Activated CD8-positive, alpha-beta memory T cell treated with anti-CD3 and anti-CD28 coated beads for 1 hour (primary cell): Measurements from ENCODE around the gene NAXD.
"Not testable (repeated sequence)": the region's sequence is repeated elsewhere in the genome, so short reads cannot be mapped to it uniquely, and the experiment has no call there.

Experiments
- DNase-seq, 2 donors: peaks; one replicate each; pipeline ENCODE4 v3.0.0-alpha.2; 2020; ENCODE audit warnings: low read depth in 1 of 2; ENCODE audit errors: extremely low read depth in 1 of 2

Gene NAXD

GRCh38 chr13:110627761-110628476 is 12.6 kb downstream of the NAXD start:
- no peak for DNase-seq

GRCh38 chr13:110628477-110628793 is 13.1 kb downstream of the NAXD start:
- DNase-seq = no peak

- no peak for DNase-seq
Observed at GRCh38 chr13:110628952-110629701, 13.8 kb downstream of the NAXD start.

- DNase-seq = no peak
Observed at GRCh38 chr13:110629735-110630134, 14.4 kb downstream of the NAXD start.

- DNase-seq = no peak
Observed at GRCh38 chr13:110630566-110631119, 15.3 kb downstream of the NAXD start.

- not testable (repeated sequence) for DNase-seq
Observed at GRCh38 chr13:110632255-110632654, 16.9 kb downstream of the NAXD start.

GRCh38 chr13:110633776-110634175 is 18.4 kb downstream of the NAXD start:
- no peak for DNase-seq

GRCh38 chr13:110634558-110634957 is 19.2 kb downstream of the NAXD start:
- DNase-seq = no peak

GRCh38 chr13:110635405-110636002 is 20.2 kb downstream of the NAXD start:
- no peak for DNase-seq

GRCh38 chr13:110636053-110636475 is 20.7 kb downstream of the NAXD start:
- no peak for DNase-seq

GRCh38 chr13:110636701-110637201 is 21.4 kb downstream of the NAXD start:
- DNase-seq = no peak

- no peak for DNase-seq
Observed at GRCh38 chr13:110637275-110637674, 21.9 kb downstream of the NAXD start.

GRCh38 chr13:110637747-110638146 is 22.4 kb downstream of the NAXD start:
- DNase-seq = no peak

- DNase-seq = no peak
Observed at GRCh38 chr13:110638257-110638656, 22.9 kb downstream of the NAXD start.

GRCh38 chr13:110638814-110639806 is 23.8 kb downstream of the NAXD start:
- no peak for DNase-seq

- no peak for DNase-seq
Observed at GRCh38 chr13:110639935-110640334, 24.6 kb downstream of the NAXD start.

GRCh38 chr13:110640591-110641029 is 25.3 kb downstream of the NAXD start:
- DNase-seq = no peak

- no peak for DNase-seq
Observed at GRCh38 chr13:110641055-110642015, 26.0 kb downstream of the NAXD start.

GRCh38 chr13:110642291-110642981 is 27.1 kb downstream of the NAXD start:
- DNase-seq = no peak
